Activated CD4-positive, alpha-beta T cell treated with anti-CD3 and anti-CD28 coated beads, Interleukin-2, amount 50 U/mL, for 24 hours (primary cell): ENCODE measurements around the gene ADAM33.

Experiments used
- DNase-seq, 2 donors: peaks; one replicate each; pipeline ENCODE4 v3.0.0-alpha.2; 2020; ENCODE audit warnings: low read depth in 1 of 2, low spot score in 1 of 2

ADAM33 gene

GRCh38 chr20:3667434-3668037 lies 14.3 kb downstream of the ADAM33 start:
- no peak for DNase-seq

DNA sequence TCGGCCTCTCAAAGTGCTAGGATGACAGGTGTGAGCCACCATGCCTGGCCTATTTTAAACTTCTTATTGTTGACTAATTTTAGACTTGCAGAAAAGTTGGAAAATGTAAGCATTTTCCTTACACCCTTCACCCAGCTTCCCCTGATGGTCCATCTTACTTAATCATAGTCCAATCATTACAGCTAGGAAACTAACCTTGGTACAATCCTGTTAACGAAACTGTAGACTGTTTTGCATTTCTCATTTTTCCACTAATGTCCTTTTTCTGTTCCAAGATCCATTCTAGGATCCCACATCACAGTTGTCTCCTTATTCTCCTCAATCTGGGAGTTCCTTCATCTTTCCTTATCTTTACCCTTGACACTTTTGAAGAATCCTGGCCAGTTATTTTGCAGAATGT lies 18.0 kb downstream of the ADAM33 start:
- no peak for DNase-seq

- DNase-seq = no peak
Measured at GRCh38 chr20:3663031-3663701, 18.6 kb downstream of the ADAM33 start, which contains the start of gene GFRA4. GFRA4 (minus strand) TSS chr20:3663399; CDS start chr20:3663399, 0 bp downstream.

DNA sequence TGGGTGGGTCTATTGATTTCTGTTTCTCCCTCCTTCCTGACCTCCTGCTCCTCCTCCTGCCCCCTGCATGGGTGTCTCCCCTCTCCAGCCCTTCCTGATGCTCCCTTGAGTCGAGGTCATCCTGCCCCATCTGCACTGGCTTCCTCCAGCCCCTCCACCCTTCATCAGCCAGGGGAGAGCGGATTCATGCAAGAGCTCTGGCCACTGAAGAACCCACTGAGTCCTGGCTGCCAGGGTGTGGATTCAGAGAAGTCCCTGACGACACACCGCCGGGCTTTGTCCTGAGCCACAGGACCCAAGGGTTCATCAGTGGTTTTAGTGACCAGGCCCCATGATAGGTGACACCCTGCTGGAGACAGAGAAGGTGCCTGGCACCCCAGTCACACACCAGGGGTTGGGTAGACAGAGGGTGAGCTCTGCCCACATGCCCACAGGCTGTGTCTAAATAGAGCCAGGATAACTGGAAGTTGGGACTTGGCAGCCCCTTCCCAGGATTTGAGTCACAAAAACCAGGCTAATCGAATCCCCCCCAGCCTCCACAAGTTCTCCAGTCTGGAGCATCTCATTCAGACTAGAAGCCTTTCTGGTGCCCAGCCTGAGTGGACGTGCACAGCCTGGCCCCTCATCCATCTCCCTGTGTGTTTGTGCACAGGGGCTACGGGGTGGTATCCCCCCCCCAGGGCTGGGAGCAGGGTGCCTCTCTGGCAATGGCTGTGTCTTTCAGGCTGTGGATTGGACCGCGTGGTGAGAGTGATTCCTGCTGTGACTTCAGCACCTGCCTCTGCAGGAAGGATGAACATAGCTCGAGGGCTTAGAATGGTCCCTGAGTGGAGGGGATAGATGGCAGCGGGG lies 19.8 kb downstream of the ADAM33 start:
- DNase-seq = no peak

DNA sequence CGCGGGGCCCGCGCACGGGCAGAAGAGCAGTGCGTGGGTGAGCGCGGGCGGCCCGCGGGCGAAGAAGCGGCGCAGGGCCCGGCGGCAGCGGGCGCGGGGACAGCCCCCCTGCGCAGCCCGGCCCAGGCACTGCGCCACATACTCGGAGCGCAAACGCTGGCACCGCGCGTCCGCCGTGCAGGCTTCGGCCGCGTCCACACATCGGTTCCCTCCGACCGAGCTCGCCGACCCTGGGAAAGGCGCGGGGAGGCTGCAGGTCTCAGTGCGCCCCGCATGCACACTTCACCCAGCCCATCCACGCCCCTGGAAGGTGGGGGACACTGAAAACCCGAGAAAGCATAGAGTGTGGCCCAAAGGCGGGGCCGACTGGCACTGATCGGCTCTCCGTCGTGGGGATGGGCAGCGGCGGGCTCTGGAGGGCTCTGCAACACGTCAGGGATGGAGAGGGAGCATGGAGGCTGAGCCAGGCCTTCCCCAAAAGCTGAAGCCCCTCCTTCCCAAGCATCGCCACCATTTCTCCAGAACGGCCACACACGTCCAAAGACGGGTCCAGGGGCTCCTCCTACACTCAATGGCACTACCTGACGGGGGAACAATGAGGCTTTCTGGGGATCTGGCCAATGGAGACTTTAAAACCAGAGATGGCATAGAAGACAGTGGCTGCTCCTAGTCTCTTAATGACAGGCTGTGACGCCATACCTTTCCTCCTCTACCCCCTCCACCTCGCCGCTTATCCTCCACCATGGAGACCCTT lies 20.6 kb downstream of the ADAM33 start:
- DNase-seq = no peak

GRCh38 chr20:3660262-3661059 lies 21.3 kb downstream of the ADAM33 start:
- DNase-seq = no peak

GRCh38 chr20:3659492-3660261 lies 22.1 kb downstream of the ADAM33 start:
- DNase-seq = no peak

- DNase-seq = no peak
Measured at GRCh38 chr20:3658716-3659491, 22.9 kb downstream of the ADAM33 start.

DNA sequence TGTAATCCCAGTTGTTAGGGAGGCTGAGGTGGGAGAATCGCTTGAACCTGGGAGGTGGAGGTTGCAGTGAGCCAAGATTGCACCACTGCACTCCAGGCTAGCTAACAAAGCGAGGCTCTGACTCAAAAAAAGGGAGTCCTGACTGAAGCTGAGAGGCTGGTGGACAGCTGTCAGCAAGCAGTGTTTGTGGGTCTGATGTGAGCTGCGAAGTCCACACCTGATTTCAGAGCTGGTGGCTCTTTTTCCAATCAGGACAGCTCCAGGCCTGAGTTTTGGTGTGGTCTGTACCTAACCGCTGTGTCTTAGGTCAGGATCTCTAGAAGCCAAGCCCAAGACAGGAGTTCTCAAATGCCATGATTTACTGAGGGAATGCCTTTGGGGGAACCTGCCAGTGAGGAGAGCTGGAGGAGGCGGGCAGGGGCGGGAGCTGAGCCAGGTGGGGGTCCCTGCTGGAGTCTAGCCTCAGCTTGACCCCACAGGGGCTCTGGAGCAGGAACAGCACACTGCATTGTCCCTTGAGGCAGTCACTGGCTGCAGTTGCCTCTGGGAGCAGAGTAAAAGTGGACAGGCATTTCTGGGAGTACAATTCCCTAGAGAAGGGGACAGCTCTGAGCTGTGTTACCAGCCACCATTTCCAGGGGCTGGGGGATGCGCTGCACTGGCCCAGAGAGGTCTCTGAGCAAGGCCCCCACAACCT lies 23.6 kb downstream of the ADAM33 start:
- no peak for DNase-seq

DNA sequence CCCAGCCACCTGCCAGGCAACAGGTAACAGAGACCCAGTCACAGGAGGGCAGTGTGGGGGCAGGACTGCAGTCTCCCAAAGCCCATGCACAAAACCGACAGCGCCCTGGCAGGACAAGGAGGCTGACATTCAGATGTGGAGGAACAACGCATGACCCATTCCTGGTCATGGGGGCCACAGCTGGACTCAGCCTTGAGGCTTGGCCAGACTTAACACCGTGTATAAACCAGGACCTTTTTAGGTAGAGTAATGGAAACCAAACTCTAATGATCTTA lies 26.7 kb downstream of the ADAM33 start:
- DNase-seq = no peak

DNA sequence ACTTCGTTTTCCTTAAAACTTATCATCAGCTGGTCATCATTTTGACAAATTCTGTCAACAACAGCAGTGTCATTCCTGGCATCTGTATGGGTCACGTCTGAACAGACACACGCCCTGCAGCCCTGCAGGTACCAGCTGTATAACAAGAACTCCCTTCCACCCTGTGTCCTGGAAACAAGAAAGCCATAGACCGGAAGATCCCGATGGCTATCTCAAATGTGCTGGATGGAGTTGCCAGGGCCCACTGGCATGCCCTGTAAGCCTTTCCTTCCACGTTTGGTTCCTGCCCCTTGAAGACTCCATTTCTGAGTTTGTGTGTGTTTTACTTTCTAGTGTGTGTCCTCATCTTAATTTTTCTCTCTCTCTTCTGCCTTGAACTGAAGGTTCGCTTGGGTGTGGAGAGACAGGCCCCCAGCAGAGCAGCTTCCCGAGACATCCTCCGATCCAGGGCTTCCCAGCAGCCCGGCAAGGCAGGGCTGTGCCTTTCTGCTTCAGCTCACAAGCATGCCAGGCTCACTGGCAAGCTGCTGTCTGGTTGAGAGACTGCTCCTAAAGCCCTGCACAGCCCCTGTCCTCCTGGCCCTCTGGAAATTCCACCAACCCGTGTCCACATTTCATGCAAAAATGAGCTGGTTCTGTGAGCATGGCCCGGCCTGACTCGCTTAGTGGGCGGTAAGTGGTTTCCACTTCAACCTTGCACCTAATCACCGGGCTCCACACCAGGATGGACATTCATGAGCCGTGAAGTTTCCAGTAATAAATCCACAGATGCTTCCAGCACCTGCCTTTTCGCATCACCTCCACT lies 27.3 kb downstream of the ADAM33 start:
- no peak for DNase-seq

DNA sequence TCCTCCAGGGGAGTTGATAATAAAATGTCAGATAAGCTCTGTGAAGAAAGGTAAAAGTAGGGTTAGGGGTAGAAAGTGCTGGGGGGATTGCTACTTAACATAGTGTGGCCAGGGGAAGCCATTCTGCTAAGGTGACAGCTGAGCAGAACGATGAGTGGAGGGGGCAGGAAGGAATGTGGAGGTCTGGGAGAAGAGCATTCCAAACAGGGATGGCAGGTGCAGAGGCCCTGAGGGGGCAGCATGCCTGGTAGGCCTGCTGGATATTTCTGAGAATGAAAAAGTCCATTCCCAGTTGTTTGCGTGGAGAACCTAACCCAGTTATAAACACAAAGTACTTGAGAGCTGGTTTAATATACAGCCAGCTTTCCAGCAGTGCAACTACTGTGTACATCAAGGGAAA lies 27.9 kb downstream of the ADAM33 start:
- DNase-seq = no peak

GRCh38 chr20:3652676-3653596 lies 28.9 kb downstream of the ADAM33 start:
- no peak for DNase-seq

DNA sequence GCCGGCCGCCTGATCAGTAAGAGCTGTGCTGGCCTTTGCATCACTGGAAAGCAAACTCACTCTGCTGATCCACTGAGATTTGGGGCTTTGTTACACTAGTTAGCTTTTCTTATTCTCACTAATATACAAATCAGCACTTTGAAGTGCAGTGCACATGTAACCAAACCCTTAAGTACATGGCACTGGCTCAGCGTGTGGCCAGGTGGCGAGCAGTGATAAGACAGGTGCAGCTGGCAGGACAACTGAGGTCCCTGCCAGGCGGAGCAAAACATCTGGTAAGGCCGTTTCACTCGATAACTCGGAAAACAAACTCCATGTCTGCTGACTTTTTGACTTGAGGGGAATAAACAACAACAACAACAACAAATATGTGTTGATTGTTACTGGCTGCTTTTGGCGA lies 29.6 kb downstream of the ADAM33 start:
- no peak for DNase-seq

GRCh38 chr20:3651204-3651962 lies 30.4 kb downstream of the ADAM33 start:
- no peak for DNase-seq

GRCh38 chr20:3648951-3649350 lies 32.9 kb downstream of the ADAM33 start:
- DNase-seq = no peak
